Panc1 (cell line): ENCODE measurements around the gene NID1. TPM values are rescaled to one million over a fixed set of nuclear protein-coding genes. Genes with fewer than 3 reads are reported as not detected.

Experiments
- ATAC-seq: fragments of 200-7000 bp; cut with Tn5 transposase; 2 replicates; pipeline ENCODE4 v1.9.1; 2020; ENCODE audit warnings: mild to moderate bottlenecking, moderate library complexity
- BruUV-seq: library from RNA; stranded (reverse); fragments of 400-500 nt; replicated peaks from 2 replicates; lab custom pipeline; 2021; lab: Mats Ljungman, UMichigan
- CTCF ChIA-PET: fragments of 300-600 bp; sonication (Branson Sonifier 250); formaldehyde crosslinking; loops from one replicate; lab custom pipeline; 2022; ENCODE audit warnings: antibody characterized with exemption; lab: Charles Lee
- POLR2A ChIA-PET: fragments of 300-600 bp; sonication (Branson Sonifier 250); formaldehyde crosslinking; loops from one replicate; lab custom pipeline; 2022; ENCODE audit warnings: antibody characterized with exemption; lab: Charles Lee
- DNase-seq: peaks from one replicate; pipeline ENCODE4 v3.0.0-alpha.2; 2010; ENCODE audit warnings: low read depth, low spot score
- H3K27ac ChIP-seq: 2 replicates; pipeline ENCODE4 v1.5.1; 2011; ENCODE audit warnings: mild to moderate bottlenecking, low read length, inconsistent platforms
- H3K27me3 ChIP-seq: fragments of 200-500 bp; sonication (Bioruptor generic); 2 replicates; pipeline ENCODE4 v1.6.0; 2014; ENCODE audit warnings: low read length, inconsistent platforms; ENCODE audit not compliant: control insufficient read depth, insufficient read depth
- H3K36me3 ChIP-seq: fragments of 200-500 bp; sonication (Bioruptor generic); 2 replicates; pipeline ENCODE4 v1.5.1; 2014; ENCODE audit warnings: inconsistent platforms, mild to moderate bottlenecking, low read length, moderate library complexity; ENCODE audit not compliant: control insufficient read depth, insufficient read depth
- H3K4me1 ChIP-seq: 2 replicates; pipeline ENCODE4 v1.5.1; 2011; ENCODE audit warnings: inconsistent platforms, mild to moderate bottlenecking, low read length, moderate library complexity; ENCODE audit not compliant: control insufficient read depth, insufficient read depth
- H3K4me3 ChIP-seq, 2 experiments: 2 replicates each; pipeline ENCODE4 v1.5.1; 2011 to 2012; ENCODE audit warnings: low read depth in 2 of 2, low read length in 2 of 2, mild to moderate bottlenecking in 2 of 2, inconsistent platforms in 1 of 2, moderate library complexity in 1 of 2
- H3K9me3 ChIP-seq: fragments of 200-500 bp; sonication (Bioruptor generic); 2 replicates; pipeline ENCODE4 v1.5.1; 2014; ENCODE audit warnings: low read depth, mild to moderate bottlenecking, inconsistent platforms, low read length, moderate library complexity; ENCODE audit not compliant: control insufficient read depth, insufficient read depth
- CTCF ChIP-seq: fragments of 450-650 bp; IDR thresholded peaks from 2 replicates; pipeline ENCODE4 v1.5.1; 2017; ENCODE audit warnings: mild to moderate bottlenecking
- POLR2AphosphoS5 ChIP-seq: IDR thresholded peaks from 2 replicates; pipeline ENCODE4 v1.6.1; 2012; ENCODE audit warnings: mild to moderate bottlenecking, low read depth, low read length, moderate library complexity
- REST ChIP-seq, 2 experiments: IDR thresholded peaks; 2 replicates each; pipeline ENCODE4 v1.6.1; 2011 to 2012; ENCODE audit warnings: low read depth in 2 of 2, control low read depth in 1 of 2, low read length in 1 of 2, mild to moderate bottlenecking in 1 of 2, moderate library complexity in 1 of 2; ENCODE audit not compliant: insufficient read depth in 1 of 2
- SIN3A ChIP-seq: IDR thresholded peaks from 2 replicates; pipeline ENCODE4 v1.6.1; 2012; ENCODE audit warnings: low read depth, mild to moderate bottlenecking, low read length, moderate library complexity, borderline replicate concordance; ENCODE audit not compliant: insufficient read depth
- TCF7L2 ChIP-seq: IDR thresholded peaks from 2 replicates; pipeline ENCODE4 v1.6.1; 2011; ENCODE audit warnings: mild to moderate bottlenecking, low read depth, low read length, inconsistent platforms
- in situ Hi-C: cut with HindIII; loops from 2 replicates; pipeline ENCODE4 v1.10.0; 2016; ENCODE audit warnings: low sequenced_read_pairs, low pct_unique_long_range_greater_than_20kb
- intact Hi-C: fragments of 100-400 bp; cut with micrococcal nuclease; formaldehyde crosslinking; loops from one replicate; pipeline ENCODE4 v1.10.0; 2022; ENCODE audit not compliant: unreplicated experiment
- total RNA-seq: library from RNA; stranded (reverse); gene quantifications from one replicate; pipeline ENCODE4 v1.2.1, GENCODE V29; 2021; ENCODE audit not compliant: unreplicated experiment

The NID1 gene
- total RNA-seq, 1 experiment from 2014 or later = 89.3 TPM

GRCh38 chr1:235939480-235939775 lies 125.5 kb downstream of the NID1 start:
- peaks cover 12% of the 10 kb centered on the region for H3K4me1 ChIP-seq
- DNase-seq (no peak), ATAC-seq (no peak)
- BruUV-seq = no TSS peak
- ChIA-PET CTCF (no interaction called here), POLR2A (no interaction called here)
- H3K9me3 ChIP-seq = no peaks in the 10 kb centered on the region
- no peak for TF ChIP-seq TCF7L2
- H3K27me3 ChIP-seq = no peaks in the 10 kb centered on the region
- intact Hi-C loops (no loop called here), in situ Hi-C loops (no loop called here)
- peak overlapping the region; percentile 2; the same call in 1 of the 2 replicates for H3K27ac ChIP-seq
- H3K4me3 ChIP-seq = no peak overlapping the region
- no peaks in the 10 kb centered on the region for H3K36me3 ChIP-seq

GRCh38 chr1:235938709-235939479 lies 126.0 kb downstream of the NID1 start:
- no peak overlapping the region for H3K4me3 ChIP-seq
- H3K27me3 ChIP-seq = no peaks in the 10 kb centered on the region
- H3K36me3 ChIP-seq = no peaks in the 10 kb centered on the region
- ChIA-PET CTCF (no interaction called here), POLR2A (no interaction called here)
- no peak for ATAC-seq
- TF ChIP-seq POLR2AphosphoS5 (no peak), SIN3A (no peak), REST (IDR thresholded peaks at IDR 0.05; ENCODE audit: insufficient read depth in 1 of 2, low read depth in 2 of 2, low read length in 1 of 2) (no peak), CTCF (no peak), TCF7L2 (no peak)
- H3K9me3 ChIP-seq = no peaks in the 10 kb centered on the region
- H3K4me1 ChIP-seq = peaks cover 12% of the 10 kb centered on the region
- in situ Hi-C loops (no loop called here), intact Hi-C loops (no loop called here)
- DNase-seq = no peak
- peak overlapping the region; percentile 2; the same call in 1 of the 2 replicates for H3K27ac ChIP-seq
- no TSS peak for BruUV-seq

- no peak for DNase-seq
- CTCF ChIA-PET = no interaction called here
- no peak for ATAC-seq
- no TSS peak for BruUV-seq
- H3K36me3 ChIP-seq = no peaks in the 10 kb centered on the region
- no peak for TF ChIP-seq REST (IDR thresholded peaks at IDR 0.05; ENCODE audit: insufficient read depth in 1 of 2, low read depth in 2 of 2, low read length in 1 of 2)
- TF ChIP-seq SIN3A = no peak
- no peak for TF ChIP-seq TCF7L2
- no peak for TF ChIP-seq CTCF
- TF ChIP-seq POLR2AphosphoS5 = no peak
- 0 out of 2 replicates have a peak overlapping the region, but pooled peaks have one; percentile 19 for H3K27ac ChIP-seq
- intact Hi-C loops (no loop called here), in situ Hi-C loops (no loop called here)
- H3K4me1 ChIP-seq = peaks cover 10% of the 10 kb centered on the region; the same call in 1 of the 2 replicates
- POLR2A ChIA-PET = no interaction called here
- no peaks in the 10 kb centered on the region for H3K27me3 ChIP-seq
- H3K4me3 ChIP-seq = no peak overlapping the region
- no peaks in the 10 kb centered on the region for H3K9me3 ChIP-seq
These were observed 127.8 kb downstream of the NID1 start for GRCh38 chr1:235937123-235937522.
